Endothelial cell (in vitro differentiated cells): Measurements from ENCODE around the gene UBE2J1. TPM values are rescaled to one million over a fixed set of nuclear protein-coding genes. Genes with fewer than 3 reads are reported as not detected.
"Not testable (repeated sequence)": the region's sequence is repeated elsewhere in the genome, so short reads cannot be mapped to it uniquely, and the experiment has no call there.

Source experiments
- DNase-seq: peaks from one replicate; pipeline ENCODE4 v3.0.0; 2021; ENCODE audit warnings: low spot score
- H3K27ac Mint-ChIP-seq: one replicate; pipeline ENCODE4 v1.8.0; 2021; ENCODE audit warnings: mixed read lengths, inconsistent platforms; ENCODE audit not compliant: unreplicated experiment
- H3K27me3 Mint-ChIP-seq: one replicate; pipeline ENCODE4 v1.8.0; 2021; ENCODE audit warnings: mild to moderate bottlenecking, moderate library complexity, mixed read lengths, inconsistent platforms; ENCODE audit not compliant: unreplicated experiment
- H3K36me3 Mint-ChIP-seq: one replicate; pipeline ENCODE4 v1.8.0; 2021; ENCODE audit warnings: mild to moderate bottlenecking, low read depth, mixed read lengths, inconsistent platforms; ENCODE audit not compliant: unreplicated experiment
- H3K4me1 Mint-ChIP-seq: one replicate; pipeline ENCODE4 v1.8.0; 2021; ENCODE audit warnings: mild to moderate bottlenecking, mixed read lengths, inconsistent platforms; ENCODE audit not compliant: unreplicated experiment
- H3K4me3 Mint-ChIP-seq: one replicate; pipeline ENCODE4 v1.8.0; 2021; ENCODE audit warnings: mild to moderate bottlenecking, mixed read lengths, inconsistent platforms; ENCODE audit not compliant: unreplicated experiment
- H3K9me3 Mint-ChIP-seq: one replicate; pipeline ENCODE4 v1.8.0; 2021; ENCODE audit warnings: mixed read lengths, inconsistent platforms; ENCODE audit not compliant: unreplicated experiment
- total RNA-seq: library from RNA; stranded (reverse); fragmentation: NEBNext Ultra II Directional; extraction: Animal tissue kit (Norgen Biotek cat#: 25700); gene quantifications from one replicate; pipeline ENCODE4 v1.2.1, GENCODE V29; 2021; ENCODE audit not compliant: unreplicated experiment
- TF ChIP-seq, protein P1 (sequence below): fragments of 200-600 bp; sonication (generic); IDR thresholded peaks from one replicate; pipeline ENCODE4 v1.5.0; 2021; ENCODE audit warnings: antibody characterized with exemption; ENCODE audit not compliant: unreplicated experiment

UBE2J1 gene
- total RNA-seq, 1 donor from 2014 or later: 43.7 TPM

GRCh38 chr6:89295981-89296380 is 56.5 kb downstream of the UBE2J1 start:
- H3K27ac Mint-ChIP-seq: no peak overlapping the region
- TF ChIP-seq, protein P1, sequence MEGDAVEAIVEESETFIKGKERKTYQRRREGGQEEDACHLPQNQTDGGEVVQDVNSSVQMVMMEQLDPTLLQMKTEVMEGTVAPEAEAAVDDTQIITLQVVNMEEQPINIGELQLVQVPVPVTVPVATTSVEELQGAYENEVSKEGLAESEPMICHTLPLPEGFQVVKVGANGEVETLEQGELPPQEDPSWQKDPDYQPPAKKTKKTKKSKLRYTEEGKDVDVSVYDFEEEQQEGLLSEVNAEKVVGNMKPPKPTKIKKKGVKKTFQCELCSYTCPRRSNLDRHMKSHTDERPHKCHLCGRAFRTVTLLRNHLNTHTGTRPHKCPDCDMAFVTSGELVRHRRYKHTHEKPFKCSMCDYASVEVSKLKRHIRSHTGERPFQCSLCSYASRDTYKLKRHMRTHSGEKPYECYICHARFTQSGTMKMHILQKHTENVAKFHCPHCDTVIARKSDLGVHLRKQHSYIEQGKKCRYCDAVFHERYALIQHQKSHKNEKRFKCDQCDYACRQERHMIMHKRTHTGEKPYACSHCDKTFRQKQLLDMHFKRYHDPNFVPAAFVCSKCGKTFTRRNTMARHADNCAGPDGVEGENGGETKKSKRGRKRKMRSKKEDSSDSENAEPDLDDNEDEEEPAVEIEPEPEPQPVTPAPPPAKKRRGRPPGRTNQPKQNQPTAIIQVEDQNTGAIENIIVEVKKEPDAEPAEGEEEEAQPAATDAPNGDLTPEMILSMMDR: no peak
- peaks cover 3% of the 10 kb centered on the region for H3K36me3 Mint-ChIP-seq
- no peaks in the 10 kb centered on the region for H3K9me3 Mint-ChIP-seq
- H3K4me1 Mint-ChIP-seq: peaks cover 3% of the 10 kb centered on the region
- DNase-seq: no peak
- no peak overlapping the region for H3K4me3 Mint-ChIP-seq
- H3K27me3 Mint-ChIP-seq: peaks cover 6% of the 10 kb centered on the region

GRCh38 chr6:89295116-89295515 is 57.4 kb downstream of the UBE2J1 start:
- not testable (repeated sequence) for H3K4me1 Mint-ChIP-seq, H3K9me3 Mint-ChIP-seq, DNase-seq, H3K36me3 Mint-ChIP-seq, H3K27ac Mint-ChIP-seq, H3K4me3 Mint-ChIP-seq, H3K27me3 Mint-ChIP-seq

DNA sequence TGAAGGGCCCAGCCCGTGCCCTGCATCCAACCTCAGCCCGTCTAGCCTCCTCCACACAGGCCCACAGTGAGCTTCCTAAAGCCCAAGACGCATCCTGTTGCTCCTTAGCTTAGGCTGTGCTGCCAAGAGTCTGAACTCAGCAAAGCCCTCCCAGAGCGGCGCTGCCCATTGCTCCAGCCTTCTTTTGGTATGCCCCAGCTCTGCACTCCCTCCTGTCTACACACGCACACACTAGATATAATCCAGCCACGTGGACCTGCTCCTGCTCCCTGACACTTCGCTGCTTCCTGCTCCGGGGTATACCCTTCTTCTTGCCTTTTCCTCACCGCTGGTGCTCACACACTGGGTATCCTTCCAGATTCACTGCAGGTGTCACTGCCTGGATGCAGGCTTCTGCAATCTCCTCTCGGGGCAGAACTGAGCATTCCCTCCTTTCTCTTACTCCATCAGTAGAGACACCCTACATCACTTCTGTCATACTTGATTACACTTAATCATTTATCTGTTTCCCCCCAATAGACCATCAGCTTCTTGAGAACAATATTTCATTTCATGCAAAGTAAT is 61.2 kb downstream of the UBE2J1 start:
- TF ChIP-seq, protein P1: no peak
- Mint-ChIP-seq H3K27me3 (peaks cover 11% of the 10 kb centered on the region), H3K4me1 (peaks cover 3% of the 10 kb centered on the region), H3K27ac (no peak overlapping the region), H3K9me3 (no peaks in the 10 kb centered on the region), H3K36me3 (peaks cover 13% of the 10 kb centered on the region), H3K4me3 (no peak overlapping the region)
- no peak for DNase-seq

GRCh38 chr6:89290401-89291155 is 61.9 kb downstream of the UBE2J1 start:
- H3K27me3 Mint-ChIP-seq: peaks cover 11% of the 10 kb centered on the region
- TF ChIP-seq, protein P1: no peak
- no peak for DNase-seq

GRCh38 chr6:89289710-89290109 is 62.8 kb downstream of the UBE2J1 start:
- no peaks in the 10 kb centered on the region for H3K9me3 Mint-ChIP-seq
- H3K4me1 Mint-ChIP-seq: peaks cover 3% of the 10 kb centered on the region
- peaks cover 11% of the 10 kb centered on the region for H3K27me3 Mint-ChIP-seq
- DNase-seq: no peak
- TF ChIP-seq, protein P1: no peak
- peaks cover 13% of the 10 kb centered on the region for H3K36me3 Mint-ChIP-seq
- no peak overlapping the region for H3K27ac Mint-ChIP-seq
- no peak overlapping the region for H3K4me3 Mint-ChIP-seq

More at GRCh38 chr6:89290401-89291155, 61.9 kb downstream of the UBE2J1 start:
- Mint-ChIP-seq H3K4me1 (peaks cover 3% of the 10 kb centered on the region), H3K9me3 (no peaks in the 10 kb centered on the region), H3K27ac (no peak overlapping the region), H3K36me3 (peaks cover 13% of the 10 kb centered on the region), H3K4me3 (peak overlapping the region; percentile 26)
